HG03095 (cell line): ENCODE measurements around the gene NBPF4.
"Not testable (repeated sequence)": the region's sequence is repeated elsewhere in the genome, so short reads cannot be mapped to it uniquely, and the experiment has no call there.

Experiments used
- ATAC-seq: cut with Tn5 transposase; IDR thresholded peaks from one replicate; pipeline ENCODE4 v1.9.1; 2021; ENCODE audit warnings: moderate library complexity; ENCODE audit not compliant: unreplicated experiment

NBPF4 gene

DNA sequence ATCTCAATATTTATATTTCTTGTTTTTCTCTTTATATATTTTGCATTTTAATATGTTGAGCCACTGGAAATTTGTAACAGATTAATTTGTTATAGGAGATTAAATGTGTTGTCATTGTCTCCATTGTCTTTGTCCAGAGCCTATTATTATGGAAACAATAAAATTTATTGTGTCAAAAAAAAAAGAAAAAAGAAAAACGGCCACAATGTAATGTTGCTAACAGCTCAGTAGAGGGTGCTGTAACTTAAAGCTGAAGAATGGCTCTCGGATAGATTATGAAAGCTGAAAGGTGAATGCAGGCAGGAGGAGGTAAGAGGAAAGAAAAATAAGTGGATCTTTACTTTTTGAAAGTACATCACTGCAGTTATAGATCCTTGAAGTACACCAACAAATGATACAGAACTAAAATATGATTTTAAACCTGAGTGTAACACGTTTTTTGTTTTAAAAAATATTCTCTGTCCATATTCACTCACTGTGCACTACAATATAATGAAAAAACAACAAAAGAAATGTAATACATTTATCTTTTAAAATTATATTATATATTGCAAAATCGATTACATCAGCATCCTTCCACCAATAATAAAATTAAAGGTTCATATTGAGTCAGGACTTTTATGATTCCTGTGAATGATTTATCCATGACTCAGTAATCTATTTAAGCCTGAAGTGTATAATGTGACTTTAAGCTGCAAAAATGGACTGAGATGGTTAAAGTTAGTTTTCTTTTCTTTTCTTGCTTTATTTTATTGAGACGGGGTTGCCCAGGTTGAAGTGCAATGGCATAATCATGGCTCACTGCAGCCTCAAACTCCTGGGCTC, 29.0 kb downstream of the NBPF4 start:
- ATAC-seq, result not testable (repeated sequence)

DNA sequence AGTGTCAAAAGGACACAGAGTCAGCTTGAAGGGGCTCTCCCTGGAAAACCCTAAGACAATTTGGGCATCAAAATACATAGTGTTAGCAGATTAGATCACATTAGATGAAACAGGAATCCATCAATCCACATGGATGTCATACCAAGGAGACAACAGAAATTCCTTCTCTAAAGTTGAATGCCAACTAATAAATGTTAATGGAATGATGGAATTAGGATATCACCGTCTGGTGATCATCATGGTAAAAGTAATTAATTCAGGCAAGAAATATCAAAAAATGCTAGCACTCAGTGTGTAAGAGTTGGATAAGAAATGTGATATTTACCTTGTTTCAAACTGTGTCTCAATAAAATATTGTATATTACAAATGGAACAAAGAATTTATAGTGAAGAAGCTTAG, 32.9 kb downstream of the NBPF4 start:
- ATAC-seq, result no peak

DNA sequence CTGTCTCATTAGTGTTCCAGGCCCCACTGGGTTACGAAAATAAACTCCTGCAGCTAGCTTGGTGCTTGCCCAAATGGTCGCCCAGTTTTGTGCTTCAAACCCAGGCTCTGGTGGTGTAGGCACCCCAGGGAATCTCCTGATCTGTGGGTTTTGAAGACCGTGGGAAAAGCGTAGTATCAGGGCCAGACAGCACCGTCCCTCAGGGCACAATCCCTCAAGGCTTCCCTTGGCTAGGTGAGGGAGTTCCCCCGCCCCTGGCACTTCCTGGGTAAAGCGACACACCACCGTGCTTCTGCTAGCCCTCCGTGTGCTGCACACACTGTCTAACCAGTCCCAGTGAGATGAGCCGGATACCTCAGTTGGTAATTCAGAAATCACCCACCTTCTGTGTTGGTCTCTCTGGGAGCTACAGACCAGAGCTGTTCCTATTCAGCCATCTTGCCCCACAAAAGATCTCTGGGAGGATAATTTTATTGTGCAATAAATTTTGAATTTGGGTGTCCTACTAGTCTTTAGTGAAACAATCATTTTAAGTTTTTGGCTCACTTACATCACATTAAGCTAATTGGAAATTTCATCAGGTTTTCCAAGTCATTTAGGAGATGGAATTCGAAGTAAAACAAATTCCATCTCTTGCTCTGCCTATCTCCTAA, 34.3 kb downstream of the NBPF4 start:
- ATAC-seq, result no peak

DNA sequence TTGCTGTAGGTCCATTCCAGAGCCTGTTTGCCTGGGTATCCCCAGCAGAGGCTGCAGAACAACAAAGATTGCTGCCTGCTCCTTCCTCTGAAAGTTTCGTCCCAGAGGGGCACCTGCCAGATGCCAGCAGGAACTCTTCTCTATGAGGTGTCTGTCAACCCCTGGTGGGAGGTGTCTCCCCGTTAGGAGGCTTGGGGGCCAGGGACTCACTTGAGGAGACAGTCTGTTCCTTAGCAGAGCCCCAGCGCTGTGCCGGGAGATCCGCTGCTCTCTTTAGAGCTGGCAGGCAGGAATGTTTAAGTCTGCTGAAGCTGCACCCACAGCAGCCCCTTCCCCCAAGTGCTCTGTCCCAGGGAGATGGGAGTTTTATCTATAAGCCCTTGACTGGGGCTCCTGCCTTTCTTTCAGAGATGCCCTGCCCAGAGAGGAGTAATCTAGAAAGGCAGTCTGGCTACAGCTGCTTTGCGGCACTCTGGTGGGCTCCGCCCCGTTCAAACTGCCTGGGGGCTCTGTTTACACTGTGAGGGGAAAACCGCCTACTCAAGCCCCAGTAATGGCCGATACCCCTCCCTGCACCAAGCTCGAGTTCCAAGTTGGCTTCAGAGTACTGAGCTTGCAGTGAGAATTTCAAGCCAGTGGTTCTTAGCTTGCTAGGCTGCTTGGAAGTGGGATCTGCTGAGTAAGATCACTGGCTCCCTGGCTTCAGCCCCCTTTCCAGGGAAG, 35.0 kb downstream of the NBPF4 start:
- no peak for ATAC-seq

DNA sequence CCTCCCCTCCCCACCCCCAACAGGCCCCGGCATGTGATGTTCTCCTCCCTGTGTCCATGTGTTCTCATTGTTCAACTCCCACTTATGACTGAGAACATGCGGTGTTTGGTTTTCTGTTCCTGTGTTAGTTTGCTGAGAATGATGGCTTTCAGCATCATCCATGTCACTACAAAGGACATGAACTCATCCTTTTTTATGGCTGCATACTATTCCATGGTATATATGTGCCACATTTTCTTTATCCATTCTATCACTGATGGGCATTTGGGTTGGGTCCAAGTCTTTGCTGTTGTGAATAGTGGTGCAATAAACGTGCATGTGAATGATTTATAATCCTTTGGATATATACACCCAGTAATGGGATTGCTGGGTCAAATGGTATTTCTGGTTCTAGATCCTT, 40.3 kb downstream of the NBPF4 start:
- not testable (repeated sequence) for ATAC-seq

DNA sequence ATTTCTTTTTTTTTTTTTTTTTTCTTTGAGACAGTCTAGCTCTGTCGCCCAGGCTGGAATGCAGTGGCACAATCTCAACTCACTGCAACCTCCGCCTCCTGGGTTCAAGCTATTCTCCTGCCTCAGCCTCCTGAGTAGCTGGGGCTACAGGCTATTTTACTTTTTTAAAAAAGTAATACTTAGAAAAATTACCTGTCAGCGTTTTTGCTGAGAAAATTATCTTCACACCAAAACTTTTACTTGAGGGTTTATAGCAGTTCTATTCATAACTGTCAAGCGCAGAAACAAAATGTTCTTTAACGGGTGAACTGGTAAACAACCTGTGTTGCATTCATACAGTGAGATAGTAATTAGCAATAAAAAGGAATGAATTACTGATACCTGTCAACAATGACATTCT, 42.2 kb downstream of the NBPF4 start:
- no peak for ATAC-seq

DNA sequence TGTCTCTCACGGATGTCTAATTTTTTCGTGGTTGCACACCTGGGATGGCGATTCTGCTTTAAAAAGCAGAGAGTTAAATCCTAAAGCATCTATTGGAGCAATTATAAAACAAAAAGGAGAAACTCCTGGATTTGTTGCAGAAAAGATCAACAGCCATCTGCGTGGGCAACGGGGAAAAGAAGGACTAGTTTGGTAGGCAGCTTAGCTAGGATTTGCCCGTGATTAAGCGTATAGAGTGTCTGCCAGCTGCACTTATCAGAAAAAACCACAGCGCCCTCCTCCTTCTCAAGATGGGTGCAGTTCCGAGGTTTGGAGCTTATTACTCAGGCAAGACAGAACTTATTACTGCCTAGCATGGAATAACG, 43.2 kb downstream of the NBPF4 start:
- ATAC-seq, result no peak

DNA sequence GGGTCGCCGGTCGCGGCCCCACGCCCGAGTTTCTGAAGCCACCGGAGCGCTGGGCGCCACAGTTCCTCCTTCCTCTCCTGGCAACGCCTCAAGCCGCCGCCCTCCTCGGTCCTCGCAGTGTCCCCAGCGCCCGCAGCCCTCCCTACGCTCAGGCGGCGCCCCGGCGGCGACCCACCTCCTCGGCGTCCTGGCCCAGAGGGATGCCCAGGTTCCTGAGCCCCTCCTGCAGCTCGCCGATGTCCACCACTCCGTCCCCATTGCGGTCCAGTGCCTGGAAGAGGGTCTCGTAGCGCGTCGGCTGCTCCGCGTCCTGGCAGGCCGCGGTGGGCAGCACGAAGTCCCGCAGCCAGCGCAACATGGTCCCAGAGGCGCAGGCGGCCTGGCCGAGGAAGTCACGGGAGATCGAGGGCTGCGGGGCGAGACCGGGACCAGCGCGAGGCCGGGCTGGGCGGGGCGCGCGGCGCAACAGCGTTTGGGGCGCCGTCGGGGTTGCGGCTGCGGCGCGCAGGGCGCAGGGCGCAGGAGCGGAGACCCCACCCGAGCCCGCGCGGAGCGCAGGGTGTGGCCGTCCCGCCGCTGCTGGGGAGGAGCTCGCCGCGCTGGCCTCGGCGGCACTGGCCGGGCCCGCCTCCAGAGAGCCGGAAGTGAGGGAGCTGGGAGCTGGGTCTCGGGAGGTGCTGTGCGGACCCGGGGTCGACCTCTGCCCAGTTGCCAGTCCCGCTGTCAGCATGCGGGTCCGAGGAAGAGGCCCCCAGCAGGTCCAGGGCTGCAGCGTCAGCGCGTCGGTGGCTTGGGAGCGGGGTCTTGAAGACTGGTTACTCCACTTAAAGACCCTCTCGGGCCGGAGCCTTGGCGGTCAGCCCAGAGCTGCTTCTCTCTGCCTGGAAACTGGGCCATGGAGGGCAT, 43.8 kb downstream of the NBPF4 start, which contains the start of gene SLC25A24:
Gene SLC25A24, minus strand, starts transcription at position 563 of the 906 bp plus-strand sequence. Its CDS starts 205 bp downstream, at position 358.
- ATAC-seq, result peak; percentile 84

DNA sequence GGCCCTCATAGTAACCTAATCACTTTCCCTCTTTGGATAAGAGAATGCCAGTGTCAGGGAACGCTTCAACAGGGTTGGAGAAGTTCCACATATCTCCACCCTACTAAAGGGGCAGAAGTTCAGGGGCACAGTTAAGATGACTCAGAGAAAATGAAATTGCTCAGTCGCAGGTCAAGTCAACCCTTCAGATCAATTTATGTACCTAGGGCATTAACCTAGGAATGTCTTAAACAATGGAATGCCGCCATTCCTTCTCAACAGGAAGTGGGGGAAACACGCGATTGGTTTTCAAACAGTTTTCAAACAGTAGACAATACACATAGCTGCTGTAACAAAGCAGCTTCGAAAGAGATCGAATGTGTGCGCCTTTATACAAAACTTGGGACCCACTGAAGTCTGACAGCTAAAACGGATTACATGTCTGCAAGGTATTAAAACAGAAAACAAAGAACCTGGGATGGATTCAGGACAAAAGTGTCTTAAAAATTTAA, 44.6 kb downstream of the NBPF4 start:
- ATAC-seq, result no peak

DNA sequence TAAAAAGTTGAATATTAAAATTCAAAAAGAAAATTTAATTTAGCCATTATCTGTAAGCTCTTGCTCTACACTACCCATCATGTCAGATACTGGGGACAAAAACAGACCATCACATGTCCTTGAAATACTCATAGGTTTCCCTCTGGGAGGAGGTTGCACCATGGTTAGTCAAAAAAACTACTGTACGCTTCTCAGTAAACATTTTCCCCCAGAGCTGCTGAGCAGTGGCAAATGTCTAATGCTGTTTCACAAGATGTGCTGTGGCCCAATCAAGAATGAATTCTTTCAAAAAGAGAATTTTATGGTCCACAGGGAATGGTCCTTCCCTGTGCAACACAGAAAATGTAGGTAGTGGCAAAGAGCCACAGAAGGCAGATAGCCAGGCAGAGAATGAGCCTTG, 49.8 kb downstream of the NBPF4 start:
- ATAC-seq, result no peak

DNA sequence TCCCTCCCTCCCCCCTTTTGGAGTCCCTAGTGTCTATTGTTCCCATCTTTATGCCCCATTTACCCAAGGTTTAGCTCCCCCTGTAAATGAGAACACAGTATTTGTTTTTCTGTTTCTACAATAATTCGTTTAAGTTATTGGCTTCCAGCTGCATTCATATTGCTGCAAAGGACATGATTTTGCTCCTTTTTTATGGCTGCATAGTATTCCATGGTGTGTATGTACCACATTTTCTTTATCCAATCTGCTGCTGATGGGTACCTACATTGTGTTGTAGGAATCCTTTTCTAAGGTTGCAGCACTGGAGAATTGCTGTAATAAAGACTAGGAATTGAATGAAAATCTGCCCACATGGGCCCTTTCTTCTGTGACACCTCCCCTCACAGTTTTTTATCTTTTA, 50.5 kb downstream of the NBPF4 start:
- ATAC-seq, result no peak

DNA sequence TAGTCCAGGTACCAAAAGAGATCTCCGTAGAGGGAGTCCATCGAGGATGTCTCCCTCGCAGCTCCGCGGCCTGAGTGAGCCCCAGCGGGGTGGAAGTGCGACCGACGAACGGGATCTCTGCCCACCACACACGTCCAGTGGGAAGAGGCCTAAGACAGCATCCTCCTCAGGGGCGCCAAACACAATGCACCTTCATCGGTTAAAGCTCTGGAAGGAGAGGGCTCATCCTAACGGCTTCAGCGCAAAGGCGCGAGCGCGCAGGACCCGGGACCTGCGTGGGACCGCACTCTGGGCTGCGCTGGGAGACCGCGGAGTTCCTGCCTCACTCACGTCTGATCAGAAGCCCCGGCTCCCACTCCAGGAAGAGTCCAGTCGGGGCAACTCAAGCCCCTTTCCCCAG, 51.3 kb downstream of the NBPF4 start:
- no peak for ATAC-seq

DNA sequence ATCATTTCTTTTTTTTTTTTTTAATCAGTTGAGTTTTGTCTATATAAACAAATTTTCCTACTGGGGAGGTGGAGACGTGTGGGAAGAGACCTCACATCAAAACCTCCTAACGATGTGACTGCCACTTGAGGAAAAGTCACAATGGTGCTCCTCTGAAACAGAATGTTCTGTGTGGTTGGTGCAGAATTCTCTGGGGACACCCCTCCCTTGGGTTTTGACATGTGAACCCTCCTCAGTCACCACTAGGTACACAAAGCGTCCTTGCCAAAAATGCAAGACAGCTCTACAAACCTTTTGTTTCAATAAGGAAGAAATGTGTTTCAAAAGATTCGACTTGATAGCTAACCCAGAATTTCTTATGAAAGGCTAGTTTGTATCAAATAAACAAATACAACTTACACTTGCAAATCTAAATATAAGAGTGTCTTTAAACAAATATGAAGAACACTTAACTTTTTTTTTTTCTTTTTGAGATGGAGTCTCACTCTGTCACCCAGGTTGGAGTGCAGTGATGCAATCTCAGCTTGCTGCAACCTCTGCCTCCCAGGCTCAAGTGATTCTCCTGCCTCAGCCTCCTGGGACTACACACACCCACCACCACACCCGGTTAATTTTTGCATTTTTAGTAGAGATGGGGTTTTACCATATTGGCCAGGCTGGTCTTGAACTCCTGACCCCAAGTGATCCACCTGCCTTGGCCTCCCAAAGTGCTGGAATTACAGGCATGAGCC, 53.0 kb downstream of the NBPF4 start:
- ATAC-seq, result no peak

DNA sequence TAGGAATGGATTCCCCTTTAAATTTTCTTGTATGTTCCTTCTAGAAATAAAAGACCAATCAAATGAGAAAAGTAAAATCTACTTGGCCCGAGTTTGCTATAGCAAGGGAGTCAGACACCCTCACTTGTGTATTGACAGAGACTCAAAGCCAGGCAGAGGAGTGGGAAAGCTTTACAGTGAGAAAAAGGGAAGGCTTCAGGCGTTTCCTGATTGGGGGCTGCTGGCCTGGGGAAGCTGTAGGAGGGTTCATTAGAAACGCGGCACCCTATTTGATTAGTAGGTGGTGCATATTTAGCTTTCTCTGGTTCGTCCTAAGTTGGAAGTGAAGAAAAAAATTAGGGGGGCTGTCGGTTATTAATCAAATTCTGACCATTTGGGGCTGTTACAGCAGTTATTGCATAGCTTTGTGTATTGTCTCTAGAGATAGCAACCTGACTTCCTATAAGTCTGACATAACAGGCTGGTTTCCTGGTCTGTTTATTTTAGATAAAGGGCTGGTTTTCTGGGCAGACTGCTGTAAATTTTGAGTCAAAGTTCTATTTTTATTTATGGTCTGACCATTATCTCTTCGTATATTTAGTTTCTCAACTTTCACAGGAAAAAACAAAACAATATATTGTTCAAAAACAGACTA, 53.8 kb downstream of the NBPF4 start:
- ATAC-seq, result no peak

DNA sequence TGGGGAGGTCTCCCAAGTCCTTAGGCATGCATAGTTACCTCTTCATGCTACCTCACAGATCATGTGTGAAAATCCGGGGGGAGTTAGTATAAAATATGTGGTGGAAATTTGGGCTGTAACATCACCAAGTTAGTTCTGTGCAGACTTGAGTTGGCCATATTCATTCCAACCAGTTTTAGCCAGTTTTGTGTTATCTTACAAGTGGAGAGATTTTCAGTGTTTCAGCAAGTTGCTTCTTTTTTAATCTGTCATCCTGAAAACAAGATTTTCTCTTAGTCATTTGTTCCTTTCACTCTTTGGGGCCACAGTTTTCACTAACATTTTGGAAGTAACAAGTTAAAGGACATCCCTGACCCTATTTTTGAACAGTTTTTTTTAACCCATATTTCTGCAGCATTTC, 55.1 kb downstream of the NBPF4 start:
- ATAC-seq, result no peak

DNA sequence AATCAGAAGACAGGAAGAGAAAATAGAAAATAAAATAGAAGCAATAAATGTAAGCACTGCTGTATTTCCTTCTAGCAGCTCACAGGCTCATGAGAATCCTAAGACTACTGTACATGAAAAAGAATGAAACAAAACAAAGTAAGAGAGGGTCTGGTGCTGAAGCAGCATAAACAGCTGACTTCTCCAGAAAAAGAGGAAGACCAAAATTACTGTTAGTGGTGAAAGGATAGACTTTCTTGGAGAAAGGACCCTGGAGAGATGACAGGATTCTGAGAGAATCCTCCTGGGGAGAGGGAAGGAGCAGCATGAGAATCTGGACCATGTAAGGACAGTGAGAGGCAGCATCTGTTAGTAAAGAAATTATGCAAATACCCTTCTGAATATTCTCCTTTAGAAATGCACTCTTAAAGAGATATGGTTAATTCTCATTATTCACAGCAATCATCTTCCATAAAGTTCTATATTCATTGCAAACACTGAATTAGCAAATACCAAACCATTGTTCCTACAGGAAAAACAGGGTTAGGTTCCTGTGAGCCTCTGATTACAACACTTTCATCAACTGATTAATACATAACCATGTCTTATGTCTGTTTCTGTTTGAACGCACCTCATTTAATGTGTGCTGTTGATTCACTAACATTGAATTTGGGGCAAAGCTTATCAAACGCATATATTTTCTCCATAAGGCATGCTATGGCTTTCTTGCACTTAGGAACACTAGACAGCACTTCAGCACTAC, 60.7 kb downstream of the NBPF4 start:
- ATAC-seq, result no peak

DNA sequence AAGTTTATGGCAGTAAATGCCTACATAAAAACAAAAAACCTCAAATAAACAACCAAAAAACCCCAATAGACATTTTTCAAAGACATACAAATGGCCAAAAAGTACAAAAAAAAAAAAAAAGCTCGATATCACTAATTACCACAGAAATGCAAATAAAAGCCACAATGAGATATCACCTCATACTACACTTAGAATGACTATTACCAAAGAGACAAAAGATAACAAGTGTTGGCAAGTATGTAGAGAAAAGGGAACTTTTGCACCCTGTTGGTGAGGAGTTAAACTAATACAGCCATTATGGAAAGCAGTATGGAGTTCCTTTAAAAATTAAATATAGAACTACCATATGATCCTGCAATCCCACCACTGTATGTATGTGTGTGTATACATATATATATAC, 64.9 kb downstream of the NBPF4 start:
- ATAC-seq, result no peak
